GM15510 (cell line): ENCODE measurements around the gene VMAC.

Source experiments
- POLR2A ChIP-seq: IDR thresholded peaks from 3 replicates; pipeline ENCODE4 v1.6.1; 2011; ENCODE audit warnings: borderline replicate concordance; ENCODE audit not compliant: insufficient read length; ENCODE audit errors: extremely low read depth

VMAC gene

DNA sequence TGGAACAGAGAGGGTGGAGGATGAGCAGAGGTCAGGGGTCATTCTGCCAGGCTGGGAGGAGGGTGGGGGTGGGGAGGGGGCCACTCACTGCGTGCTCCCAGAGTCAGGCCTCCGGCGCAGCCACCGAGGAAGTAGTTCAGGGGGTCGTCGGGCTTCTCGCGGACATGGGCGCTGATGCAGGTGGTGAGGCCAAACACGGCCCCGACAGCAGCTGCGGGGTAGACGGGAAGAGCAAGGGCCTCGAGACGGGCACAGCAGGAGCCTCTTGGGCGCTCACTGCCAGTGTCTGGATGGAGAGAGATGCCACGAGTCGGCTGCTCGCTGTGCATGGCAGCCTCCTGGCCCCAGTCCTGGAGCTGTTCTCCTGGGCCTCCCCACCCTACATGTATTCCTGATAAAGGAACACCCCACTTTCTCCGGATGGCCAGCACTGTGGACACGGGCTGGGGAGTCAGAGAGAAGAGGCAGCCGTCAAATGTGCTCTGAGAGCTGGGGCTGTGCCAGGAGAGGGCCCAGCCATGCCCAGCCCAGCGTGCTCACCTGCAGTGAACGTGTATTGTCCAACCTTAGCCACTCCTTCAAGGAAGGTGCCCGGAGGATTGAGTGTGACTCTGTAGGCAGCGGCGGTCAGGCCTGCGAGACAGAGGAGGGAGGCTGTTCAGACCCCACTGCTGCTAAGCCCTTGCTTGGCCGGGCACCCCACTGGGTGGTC, 8.2 kb upstream of the VMAC start:
- no peak for TF ChIP-seq POLR2A

DNA sequence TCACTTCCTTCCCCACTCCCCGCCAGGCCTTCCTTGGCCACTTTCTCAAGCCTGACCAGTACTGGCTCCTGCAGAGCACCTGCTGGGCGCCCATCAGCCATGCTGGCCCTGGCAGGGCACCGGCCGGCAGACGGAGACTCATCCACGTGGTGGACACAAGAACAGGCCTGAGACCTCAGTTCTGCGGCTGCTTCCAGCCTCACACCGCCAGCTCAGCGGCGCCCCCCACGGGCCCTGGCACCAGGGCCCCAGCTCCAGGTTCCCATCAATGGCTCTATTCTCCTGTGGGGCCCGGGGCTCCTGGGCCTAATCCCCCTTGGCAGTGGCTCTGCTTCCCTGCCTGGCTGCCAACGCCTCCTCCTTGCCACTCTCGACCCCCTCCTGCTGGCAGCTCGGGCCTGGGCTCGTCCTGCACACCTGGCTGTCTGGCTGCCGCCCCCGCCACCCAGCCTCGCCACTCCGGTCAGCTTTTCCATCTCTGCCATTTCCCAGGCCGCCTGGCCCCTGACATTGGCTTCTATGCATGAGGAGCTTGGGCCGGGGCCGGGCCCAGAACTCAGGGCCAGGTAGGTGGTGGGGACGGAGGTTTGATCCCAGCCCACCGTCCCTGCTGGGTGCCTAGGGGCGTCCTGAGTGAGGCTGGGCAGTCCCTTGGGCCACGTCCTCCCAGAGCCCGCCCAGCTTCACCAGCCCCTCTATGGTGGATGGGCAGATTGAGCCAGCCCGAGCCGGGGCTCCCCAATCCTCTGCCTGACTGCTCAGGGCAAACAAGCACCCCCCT, 7.3 kb upstream of the VMAC start:
- TF ChIP-seq POLR2A, result no peak

DNA sequence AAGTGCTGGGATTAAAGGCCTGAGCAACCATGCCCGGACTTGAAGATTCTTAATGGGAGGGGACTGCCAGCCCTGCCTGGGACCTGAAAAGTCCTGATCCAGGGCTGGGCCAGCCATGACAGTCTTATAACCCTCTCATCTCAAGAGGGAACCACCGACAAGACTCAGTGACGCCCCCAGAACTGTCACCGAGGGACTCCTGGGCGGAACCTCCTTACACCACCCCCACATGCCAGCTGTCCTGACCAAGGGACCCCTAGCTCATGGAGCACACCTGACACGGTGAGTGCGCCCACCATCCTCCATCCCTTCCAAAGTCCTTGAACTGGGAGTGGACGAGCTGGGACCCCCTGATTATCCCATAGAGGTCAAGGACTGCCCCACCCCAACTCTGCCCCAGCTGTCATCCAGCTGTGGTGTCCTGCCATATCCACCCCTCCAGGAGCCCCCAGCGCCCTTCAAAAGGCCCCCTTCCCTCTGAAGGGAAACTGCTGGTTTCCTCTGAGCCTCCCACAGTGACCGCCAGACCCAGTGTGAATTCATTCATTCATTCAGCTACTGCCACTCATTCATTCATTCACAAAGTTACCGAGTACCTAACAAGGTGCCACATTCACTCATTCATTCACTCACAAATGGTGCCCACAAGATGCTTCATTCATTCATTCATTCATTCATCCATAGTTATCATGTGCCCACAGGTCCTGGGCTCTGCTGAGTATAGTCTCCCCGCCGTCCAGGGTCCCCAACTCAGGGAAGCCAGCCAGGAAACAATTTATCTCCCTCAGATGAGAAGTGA, 4.7 kb upstream of the VMAC start:
- TF ChIP-seq POLR2A, result no peak

DNA sequence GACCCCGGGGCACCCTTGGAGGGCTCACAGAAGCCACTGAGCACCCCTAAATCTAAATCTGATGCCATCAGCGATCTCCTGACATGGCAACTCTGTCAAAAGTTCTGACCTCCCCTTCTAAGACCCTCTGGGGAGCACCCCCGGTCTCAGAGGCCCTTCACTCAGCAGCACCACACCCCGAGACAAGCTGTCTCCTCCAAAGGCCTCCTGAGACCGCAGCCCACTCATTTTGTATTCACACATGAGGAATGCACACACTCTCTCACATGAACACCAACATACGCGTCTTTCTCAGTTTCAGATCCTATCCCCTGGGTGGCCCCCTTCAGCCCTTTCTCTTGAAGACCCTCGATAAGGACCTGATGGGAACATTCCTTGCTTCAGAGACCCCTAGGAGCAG, 3.7 kb upstream of the VMAC start:
- TF ChIP-seq POLR2A, result no peak

DNA sequence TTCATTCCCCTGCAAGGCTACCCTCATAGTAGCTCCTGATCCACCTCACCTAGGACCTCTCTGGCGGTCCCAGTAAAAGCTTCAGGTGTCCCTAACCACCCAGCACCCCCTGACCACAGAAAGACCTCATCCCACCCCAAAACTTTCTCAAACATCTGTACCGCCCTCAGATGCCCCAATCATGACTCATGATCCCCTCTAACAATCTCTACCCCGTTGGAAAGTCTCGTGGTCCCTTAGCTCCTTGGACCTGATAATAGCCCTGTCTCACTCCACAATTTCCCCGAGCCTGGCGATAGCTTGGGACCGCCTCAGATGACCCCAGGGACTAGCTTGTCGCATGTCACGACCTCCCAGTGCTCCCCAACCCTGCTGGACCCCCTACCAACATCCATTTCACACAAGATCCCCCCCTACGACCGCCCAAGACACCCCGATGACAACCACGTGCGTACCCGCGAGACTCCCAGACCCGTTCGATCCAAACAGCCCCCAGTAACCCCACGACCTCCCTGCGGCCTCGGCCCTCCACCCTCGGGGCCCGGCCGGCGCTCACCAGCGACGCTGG, 1.5 kb upstream of the VMAC start:
- TF ChIP-seq POLR2A, result no peak

DNA sequence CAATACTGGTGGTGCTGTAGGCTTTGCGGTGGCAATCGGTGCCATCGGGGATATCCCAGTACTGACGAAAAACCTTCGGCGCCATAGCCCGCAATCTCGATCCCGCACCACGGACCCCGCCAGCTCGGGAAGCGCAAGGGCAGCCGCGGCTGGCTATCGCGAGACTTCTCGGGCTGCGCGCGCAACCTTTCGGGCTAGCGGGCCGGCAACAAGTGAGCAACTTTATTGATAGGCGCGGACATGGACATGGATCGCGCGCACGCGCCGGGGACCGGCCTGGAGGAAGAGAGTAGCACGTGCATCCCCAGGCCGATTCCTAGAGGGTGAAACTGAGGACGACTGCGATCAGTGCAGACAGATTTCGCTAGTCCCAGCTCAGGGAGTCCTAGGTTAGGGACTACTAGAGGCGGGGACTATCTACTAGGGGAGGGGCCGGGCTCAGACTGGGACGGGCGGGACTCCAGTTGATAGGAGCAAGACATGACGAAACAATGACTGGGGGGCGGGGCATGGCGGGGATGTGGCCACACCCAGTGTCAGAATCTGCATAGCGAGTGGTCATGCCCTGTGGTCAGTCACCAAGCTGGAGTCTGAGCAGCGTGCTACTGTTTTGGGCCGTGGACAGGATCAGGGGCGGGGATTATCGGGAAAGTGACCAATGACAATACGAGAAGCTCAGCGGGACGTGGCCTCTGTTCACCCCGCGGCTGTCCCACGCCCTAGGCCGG, 884 bp upstream of the VMAC start, which contains the start of gene NDUFA11:
NDUFA11 (minus strand) TSS at position 167 of the 728 bp plus-strand sequence; CDS start at position 85, 82 bp downstream.
- TF ChIP-seq POLR2A, result peak; percentile 89

DNA sequence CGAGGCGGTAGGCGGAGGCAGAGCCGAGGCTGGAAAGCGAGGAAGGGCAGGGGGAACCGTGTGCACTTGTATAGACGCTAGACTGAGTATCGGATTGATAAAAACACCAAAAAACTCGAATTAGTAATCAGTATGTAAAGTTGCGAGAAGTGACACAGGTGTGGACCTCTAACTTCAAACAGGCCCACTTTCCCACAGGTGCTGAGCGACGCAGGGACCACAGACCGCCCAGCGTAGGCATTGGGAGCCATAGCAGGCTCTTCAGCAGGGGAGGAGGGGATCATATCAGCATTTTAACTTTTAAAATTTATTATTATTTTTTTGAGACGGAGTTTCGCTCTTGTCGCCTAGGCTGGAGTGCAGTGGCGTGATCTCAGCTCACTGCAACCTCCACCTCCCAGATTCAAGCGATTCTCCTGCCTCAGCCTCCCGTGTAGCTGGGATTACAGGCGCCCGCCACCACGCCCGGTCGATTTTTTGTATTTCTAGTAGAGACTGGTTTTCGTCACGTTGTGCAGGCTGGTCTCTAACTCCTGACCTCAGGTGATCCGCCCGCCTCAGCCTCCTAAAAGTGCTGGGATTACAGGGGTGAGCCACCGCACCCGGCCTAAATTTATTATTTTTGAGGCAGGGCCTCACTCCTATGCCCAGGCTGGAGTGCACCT, 574 bp downstream of the VMAC start:
- TF ChIP-seq POLR2A, result no peak

DNA sequence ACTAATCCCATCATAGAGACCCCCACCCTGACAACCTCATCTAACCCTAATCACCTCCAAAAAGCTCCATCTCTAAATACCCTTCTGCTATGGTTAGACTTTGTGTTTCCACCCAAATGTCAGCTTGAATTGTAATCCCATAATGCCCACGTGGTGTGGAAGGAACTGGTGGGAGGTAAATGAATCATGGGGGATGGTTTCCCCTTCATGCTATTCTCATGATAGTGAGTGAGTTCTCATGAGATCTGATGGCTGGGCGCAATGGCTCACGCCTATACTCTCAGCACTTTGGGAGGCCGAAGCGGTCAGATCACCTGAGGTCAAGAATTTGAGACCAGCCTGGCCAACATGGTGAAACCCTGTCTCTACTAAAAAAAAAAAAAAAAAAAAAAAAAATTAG, 2.6 kb downstream of the VMAC start:
- TF ChIP-seq POLR2A, result no peak

DNA sequence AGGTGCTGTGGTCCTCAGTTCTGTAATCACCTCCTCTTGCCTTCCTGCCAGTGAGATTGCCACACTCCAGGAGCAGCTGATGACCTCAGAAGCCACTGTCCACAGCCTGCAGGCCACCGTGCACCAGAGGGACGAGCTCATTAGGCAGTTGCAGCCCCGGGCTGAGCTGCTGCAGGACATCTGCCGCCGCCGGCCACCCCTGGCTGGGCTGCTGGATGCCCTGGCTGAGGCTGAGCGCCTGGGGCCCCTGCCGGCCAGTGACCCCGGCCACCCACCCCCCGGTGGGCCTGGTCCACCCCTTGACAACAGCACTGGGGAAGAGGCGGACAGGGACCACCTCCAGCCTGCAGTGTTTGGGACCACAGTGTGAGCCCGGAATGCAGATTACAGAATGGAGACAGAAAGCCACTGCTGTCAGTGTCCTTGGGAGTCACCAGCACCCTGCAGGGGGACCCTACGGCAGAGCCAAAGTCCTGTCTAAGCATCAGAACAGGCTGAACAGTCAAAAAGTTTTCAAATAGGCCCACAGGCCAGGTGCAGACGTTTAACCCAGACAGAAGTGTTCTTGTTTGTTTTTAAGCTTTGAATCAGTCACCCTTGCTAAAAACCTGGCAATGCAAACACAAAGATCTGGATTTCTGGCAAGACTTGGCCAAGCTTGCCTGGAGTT, 4.2 kb downstream of the VMAC start:
- no peak for TF ChIP-seq POLR2A

DNA sequence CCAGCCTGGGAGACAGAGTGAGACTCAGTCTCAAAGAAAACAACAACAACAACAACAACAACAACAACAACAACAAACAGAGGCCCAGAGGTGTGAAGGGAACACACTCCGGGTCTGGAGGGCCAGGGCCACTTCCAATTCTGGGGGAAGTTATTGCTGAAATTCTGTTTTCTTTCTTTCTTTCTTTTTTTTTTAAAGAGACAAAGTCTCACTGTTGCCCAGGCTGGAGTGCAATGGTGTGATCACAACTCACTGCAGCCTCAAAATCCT, 5.9 kb downstream of the VMAC start:
- no peak for TF ChIP-seq POLR2A

DNA sequence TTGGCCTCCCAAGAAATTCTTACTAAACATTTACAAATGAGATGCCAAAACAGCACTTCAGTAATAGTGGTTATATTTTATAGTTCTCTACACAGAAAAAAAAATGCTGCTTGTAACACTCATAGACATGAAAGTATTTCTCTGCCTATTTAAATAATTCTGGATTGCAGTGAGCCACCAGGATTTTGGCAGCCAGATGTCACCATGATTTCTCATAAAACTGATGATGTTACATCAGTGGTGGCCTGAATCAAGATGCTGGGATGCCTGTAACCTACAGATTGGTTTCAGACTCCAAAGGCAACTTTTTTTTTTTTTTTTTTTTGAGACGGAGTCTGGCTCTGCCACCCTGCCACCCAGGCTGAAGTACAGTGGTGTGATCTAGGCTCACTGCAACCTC, 6.7 kb downstream of the VMAC start:
- no peak for TF ChIP-seq POLR2A

DNA sequence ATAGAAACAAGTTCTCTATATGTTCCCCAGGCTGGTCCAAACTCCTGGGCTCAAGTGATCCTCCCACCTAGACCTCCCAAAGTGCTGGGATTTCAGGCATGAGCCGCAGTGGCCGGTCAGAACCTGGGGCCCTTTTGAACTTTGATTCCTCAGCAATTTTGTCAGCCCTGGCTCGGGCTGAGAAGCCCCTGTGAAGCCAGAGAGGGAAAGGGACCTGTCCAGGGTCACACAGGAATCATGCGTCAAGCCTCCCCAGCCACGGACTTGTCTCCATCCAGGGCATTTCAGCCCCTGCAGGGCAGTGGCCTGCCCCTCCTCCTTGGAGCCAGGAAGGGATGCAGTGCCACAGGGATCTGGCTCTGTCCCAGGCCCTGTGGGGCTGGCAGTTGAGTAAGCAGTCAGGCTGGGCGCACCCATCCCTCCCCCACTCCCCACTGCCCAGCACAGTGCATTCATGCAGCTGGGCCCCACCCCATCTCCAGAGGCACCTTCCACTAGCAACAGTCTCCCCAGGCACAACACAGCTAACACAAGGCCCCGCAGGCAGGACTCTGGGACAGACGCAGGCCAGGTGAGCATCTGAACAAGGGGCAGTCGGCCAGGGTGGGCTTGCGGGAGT, 9.2 kb downstream of the VMAC start, which contains the start of gene CAPS:
CAPS (plus strand) TSS at position 516 of the 619 bp plus-strand sequence. CDS start 153 bp downstream, outside the sequence.
- no peak for TF ChIP-seq POLR2A

DNA sequence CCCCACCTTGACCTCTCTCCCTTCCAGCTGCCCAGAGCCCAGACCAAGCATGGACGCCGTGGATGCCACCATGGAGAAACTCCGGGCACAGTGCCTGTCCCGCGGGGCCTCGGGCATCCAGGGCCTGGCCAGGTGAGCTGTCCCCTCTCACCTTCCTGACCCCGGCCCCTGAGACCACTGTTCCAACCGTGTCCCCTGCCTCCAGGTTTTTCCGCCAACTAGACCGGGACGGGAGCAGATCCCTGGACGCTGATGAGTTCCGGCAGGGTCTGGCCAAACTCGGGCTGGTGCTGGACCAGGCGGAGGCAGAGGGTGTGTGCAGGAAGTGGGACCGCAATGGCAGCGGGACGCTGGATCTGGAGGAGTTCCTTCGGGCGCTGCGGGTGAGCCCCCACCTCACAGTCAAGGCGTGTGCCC, 9.7 kb downstream of the VMAC start:
- TF ChIP-seq POLR2A, result no peak
